H1 (cell line): Measurements from ENCODE around the gene RTTN. TPM values are rescaled to one million over a fixed set of nuclear protein-coding genes. Genes with fewer than 3 reads are reported as not detected.

Experiments
- CTCF ChIA-PET: fragments of 300-600 bp; sonication (Branson Sonifier 250); formaldehyde crosslinking; loops from one replicate; lab custom pipeline; 2021; ENCODE audit not compliant: partially characterized antibody; lab: Charles Lee
- POLR2A ChIA-PET: fragments of 300-600 bp; sonication (Branson Sonifier 250); formaldehyde crosslinking; loops from one replicate; lab custom pipeline; 2021; ENCODE audit warnings: inconsistent platforms; ENCODE audit not compliant: partially characterized antibody; lab: Charles Lee
- DNase-seq, 2 experiments: peaks; one replicate each; pipeline versions ENCODE4 v3.0.0 to v3.0.0-alpha.2; 2010 to 2022; ENCODE audit warnings: low spot score in 2 of 2, low read depth in 1 of 2, mixed read lengths in 1 of 2
- FAIRE-seq: peaks from 2 replicates; lab custom pipeline; 2011; peaks lifted over from hg19 to GRCh38; lab: Jason Lieb, UNC
- H2AFZ ChIP-seq: 2 replicates; pipeline ENCODE4 v1.8.1; 2012; ENCODE audit warnings: low read length, inconsistent platforms
- H2AK5ac ChIP-seq: 2 replicates; pipeline ENCODE4 v1.6.1; 2013; ENCODE audit warnings: low read depth, low read length
- H2BK120ac ChIP-seq: replicated peaks from 2 replicates; pipeline ENCODE3; 2013; ENCODE audit warnings: low read depth, low read length, inconsistent platforms
- H2BK12ac ChIP-seq: 2 replicates; pipeline ENCODE4 v1.6.1; 2013; ENCODE audit warnings: low read depth, low read length
- H2BK15ac ChIP-seq: 2 replicates; pipeline ENCODE4 v1.6.1; 2013; ENCODE audit warnings: low read length
- H2BK20ac ChIP-seq: 2 replicates; pipeline ENCODE4 v1.6.1; 2013; ENCODE audit warnings: low read length
- H2BK5ac ChIP-seq: 2 replicates; pipeline ENCODE4 v1.6.1; 2013; ENCODE audit warnings: low read depth, low read length
- H3K14ac ChIP-seq: 2 replicates; pipeline ENCODE4 v1.6.1; 2013; ENCODE audit warnings: inconsistent platforms; ENCODE audit not compliant: insufficient read length
- H3K18ac ChIP-seq: 2 replicates; pipeline ENCODE4 v1.6.1; 2013; ENCODE audit warnings: low read length; ENCODE audit errors: extremely low read depth
- H3K23ac ChIP-seq: 2 replicates; pipeline ENCODE4 v1.6.1; 2013; ENCODE audit warnings: inconsistent platforms; ENCODE audit not compliant: insufficient read length
- H3K23me2 ChIP-seq: 2 replicates; pipeline ENCODE4 v1.6.1; 2013; ENCODE audit warnings: low read depth, low read length
- H3K27ac ChIP-seq: 2 replicates; pipeline ENCODE4 v1.6.1; 2011; ENCODE audit warnings: low read depth, low read length, inconsistent platforms
- H3K27me3 ChIP-seq, 4 experiments: replicated peaks in 1 of 4; 1 replicate in 1 of 4; 2 replicates in 3 of 4; pipeline versions ENCODE4 v1.6.1 to v1.8.1; 2011 to 2013; ENCODE audit warnings: low read length in 3 of 4, mild to moderate bottlenecking in 3 of 4, inconsistent platforms in 2 of 4, mixed read lengths in 2 of 4, moderate library complexity in 1 of 4; ENCODE audit not compliant: control insufficient read depth in 3 of 4, insufficient read depth in 3 of 4; ENCODE audit errors: extremely low read depth in 1 of 4
- H3K36me3 ChIP-seq, 4 experiments: 2 replicates each; pipeline versions ENCODE4 v1.6.1 to v1.8.1; 2011 to 2013; ENCODE audit warnings: mild to moderate bottlenecking in 4 of 4, low read length in 3 of 4, moderate library complexity in 2 of 4, control low read depth in 1 of 4, inconsistent platforms in 1 of 4; ENCODE audit not compliant: insufficient read depth in 4 of 4, control insufficient read depth in 2 of 4
- H3K4ac ChIP-seq: replicated peaks from 2 replicates; pipeline ENCODE3; 2013; ENCODE audit warnings: low read length, low read depth, mixed read lengths, inconsistent platforms; ENCODE audit not compliant: insufficient read length
- H3K4me1 ChIP-seq, 4 experiments: replicated peaks in 1 of 4; 1 replicate in 1 of 4; 2 replicates in 3 of 4; pipeline versions ENCODE4 v1.6.1 to v1.8.1; 2011 to 2013; ENCODE audit warnings: low read length in 3 of 4, inconsistent platforms in 2 of 4, mixed read lengths in 1 of 4; ENCODE audit not compliant: insufficient read depth in 4 of 4, control insufficient read depth in 3 of 4
- H3K4me2 ChIP-seq, 2 experiments: 2 replicates each; pipeline versions ENCODE4 v1.6.1 to v1.8.1; 2011 to 2013; ENCODE audit warnings: low read depth in 2 of 2, low read length in 2 of 2, control low read depth in 1 of 2, inconsistent platforms in 1 of 2, mild to moderate bottlenecking in 1 of 2; ENCODE audit not compliant: insufficient read depth in 1 of 2
- H3K4me3 ChIP-seq, 4 experiments: fragments of 200-600, 300-600 bp in 1 of 4; sonication (generic), shearing (Covaris generic), sonication (Bioruptor Twin) in 1 of 4; 2 replicates each; pipeline versions ENCODE4 v1.5.1 to v1.8.1; 2011 to 2016; ENCODE audit warnings: low read length in 4 of 4, low read depth in 3 of 4, control low read depth in 2 of 4, inconsistent platforms in 2 of 4, mild to moderate bottlenecking in 2 of 4, mixed read lengths in 1 of 4, moderate library complexity in 1 of 4; ENCODE audit not compliant: insufficient read depth in 2 of 4; ENCODE audit errors: extremely low read depth in 1 of 4
- H3K56ac ChIP-seq: replicated peaks from 2 replicates; pipeline ENCODE3; 2013; ENCODE audit warnings: low read depth, mild to moderate bottlenecking, mixed read lengths, low read length, inconsistent platforms; ENCODE audit not compliant: insufficient read length
- H3K79me1 ChIP-seq: 2 replicates; pipeline ENCODE4 v1.6.1; 2013; ENCODE audit warnings: low read depth, low read length, control low read depth
- H3K79me2 ChIP-seq, 2 experiments: 2 replicates each; pipeline versions ENCODE4 v1.6.1 to v1.8.1; 2012 to 2013; ENCODE audit warnings: low read length in 2 of 2, mild to moderate bottlenecking in 2 of 2, inconsistent platforms in 1 of 2; ENCODE audit not compliant: insufficient read depth in 2 of 2, control insufficient read depth in 1 of 2
- H3K9ac ChIP-seq, 4 experiments: replicated peaks in 1 of 4; 1 replicate in 1 of 4; 2 replicates in 3 of 4; pipeline versions ENCODE4 v1.6.1 to v1.8.1; 2011 to 2013; ENCODE audit warnings: low read depth in 3 of 4, low read length in 3 of 4, control low read depth in 2 of 4, mild to moderate bottlenecking in 2 of 4, moderate library complexity in 2 of 4, inconsistent platforms in 1 of 4; ENCODE audit errors: extremely low read depth in 1 of 4
- H3K9me3 ChIP-seq, 2 experiments: 2 replicates each; pipeline versions ENCODE4 v1.6.1 to v1.8.1; 2012 to 2013; ENCODE audit warnings: mild to moderate bottlenecking in 2 of 2, moderate library complexity in 2 of 2, control low read depth in 1 of 2, inconsistent platforms in 1 of 2, low read depth in 1 of 2, low read length in 1 of 2, mixed read lengths in 1 of 2; ENCODE audit not compliant: insufficient read depth in 2 of 2
- H4K20me1 ChIP-seq, 2 experiments: replicated peaks in 1 of 2; 2 replicates each; pipeline versions ENCODE3 to v1.8.1; 2011 to 2013; ENCODE audit warnings: inconsistent platforms in 2 of 2, low read length in 2 of 2, mild to moderate bottlenecking in 1 of 2; ENCODE audit not compliant: insufficient read depth in 2 of 2, control insufficient read depth in 1 of 2
- H4K5ac ChIP-seq: 2 replicates; pipeline ENCODE4 v1.6.1; 2013; ENCODE audit warnings: low read length, low read depth, mixed read lengths, inconsistent platforms; ENCODE audit not compliant: insufficient read length
- H4K8ac ChIP-seq: 2 replicates; pipeline ENCODE4 v1.8.0; 2013; ENCODE audit warnings: mild to moderate bottlenecking, moderate library complexity, low read length, inconsistent platforms; ENCODE audit not compliant: insufficient read depth; ENCODE audit errors: extremely low read depth
- H4K91ac ChIP-seq: replicated peaks from 2 replicates; pipeline ENCODE3; 2013; ENCODE audit warnings: low read length, mixed read lengths, inconsistent platforms; ENCODE audit not compliant: insufficient read length
- CHD1 ChIP-seq: IDR thresholded peaks from 2 replicates; pipeline ENCODE4 v1.6.1; 2012; ENCODE audit warnings: low read depth, low read length, improper control_type of control experiment
- CTBP2 ChIP-seq: IDR thresholded peaks from 2 replicates; pipeline ENCODE4 v1.7.0; 2011; ENCODE audit warnings: borderline replicate concordance, mild to moderate bottlenecking, moderate library complexity, mixed read lengths, low read length; ENCODE audit not compliant: insufficient read depth, insufficient read length
- EP300 ChIP-seq, 2 experiments: IDR thresholded peaks; 1 replicate in 1 of 2; 2 replicates in 1 of 2; pipeline ENCODE4 v1.6.1; 2011 to 2012; ENCODE audit warnings: low read depth in 2 of 2, low read length in 2 of 2, mild to moderate bottlenecking in 2 of 2, borderline replicate concordance in 1 of 2, inconsistent platforms in 1 of 2, moderate library complexity in 1 of 2
- KDM1A ChIP-seq: fragments of 200-600, 300-600 bp; sonication (generic); IDR thresholded peaks from 2 replicates; pipeline ENCODE4 v1.7.1; 2016; ENCODE audit warnings: mild to moderate bottlenecking, low read length, borderline replicate concordance
- whole genome bisulfite sequencing, 2 experiments: shearing (Covaris generic) in 1 of 2; methylation state at CpG; one replicate each; pipeline versions ENCODE4 v1.1.6 to v1.1.7; 2013 to 2015; ENCODE audit warnings: low lambda C conversion rate in 2 of 2, mixed read lengths in 2 of 2, inconsistent platforms in 1 of 2, low coverage in 1 of 2, missing lambda C conversion rate in 1 of 2; ENCODE audit not compliant: insufficient replicate concordance in 2 of 2, insufficient coverage in 1 of 2, insufficient read length in 1 of 2; ENCODE audit errors: extremely low coverage in 1 of 2, missing lambda C conversion rate in 1 of 2; 5-methylcytosine and 5-hydroxymethylcytosine counted together
- polyA plus RNA-seq, 7 experiments: library from polyadenylated mRNA; depleted of rRNA in 3 of 7; stranded (reverse) in 5 of 7; unstranded in 2 of 7; fragments of >200 nt in 5 of 7; fragments of 200-250 nt in 2 of 7; gene quantifications; 1 replicate in 5 of 7; 2 replicates in 1 of 7; 4 replicates in 1 of 7; pipeline versions ENCODE4 v1.2.1 to v1.2.3, GENCODE V29; 2011 to 2013; ENCODE audit warnings: missing spikeins in 2 of 7, mixed read lengths in 2 of 7
- total RNA-seq: library from RNA; stranded (reverse); fragmentation: NEBNext Ultra II Directional; extraction: Animal tissue kit (Norgen Biotek cat#: 25700); gene quantifications from 2 replicates; pipeline ENCODE4 v1.2.1, GENCODE V29; 2021
- TF ChIP-seq, protein P1 (sequence below), 3 experiments: IDR thresholded peaks; 1 replicate in 2 of 3; 2 replicates in 1 of 3; pipeline versions ENCODE4 v1.5.1 to v1.6.1; 2011; ENCODE audit warnings: low read length in 3 of 3, mild to moderate bottlenecking in 3 of 3, inconsistent platforms in 2 of 3, low read depth in 1 of 3, moderate library complexity in 1 of 3; ENCODE audit not compliant: insufficient read depth in 1 of 3; ENCODE audit errors: control extremely low read depth in 1 of 3
- TF ChIP-seq, protein P2 (sequence below): IDR thresholded peaks from 2 replicates; pipeline ENCODE4 v1.6.1; 2011; ENCODE audit warnings: low read length, improper control_type of control experiment
- TF ChIP-seq, protein P3 (sequence below): IDR thresholded peaks from 2 replicates; pipeline ENCODE4 v1.6.1; 2012; ENCODE audit warnings: low read length, inconsistent platforms

Gene RTTN
- total and polyA plus RNA-seq, 2 of the 8 experiments (the other 6 are each of a cell fraction or from before 2014, with no cell fraction given) = 9.1 to 21.4 TPM

DNA sequence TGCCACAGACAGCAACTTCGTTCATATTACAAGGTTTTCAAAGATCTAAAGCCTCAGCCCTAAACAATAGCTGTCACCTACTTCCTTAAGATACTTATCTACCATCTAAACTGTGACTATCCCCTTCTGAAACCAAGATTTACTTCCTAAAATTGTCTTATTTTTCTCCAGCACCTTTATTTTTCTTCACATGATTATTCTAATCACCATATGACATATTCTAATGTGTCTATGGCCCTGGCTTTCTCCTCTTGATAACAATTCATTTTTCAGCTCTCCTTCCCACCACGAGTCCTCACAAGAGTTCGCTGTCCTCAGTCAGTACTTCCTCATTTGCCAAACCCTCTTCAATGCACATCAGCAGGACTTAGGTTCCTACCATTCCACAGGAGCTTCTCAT lies 53.9 kb downstream of the RTTN start:
- no peak overlapping the region for H2BK120ac ChIP-seq
- peaks cover 2% of the 10 kb centered on the region; the same call in 1 of the 2 replicates for H3K23me2 ChIP-seq
- H3K27me3 ChIP-seq = no peaks in the 10 kb centered on the region
- H3K23ac ChIP-seq = no peak overlapping the region
- H4K5ac ChIP-seq = no peak overlapping the region
- no peak overlapping the region for H2AFZ ChIP-seq
- H3K79me2 ChIP-seq = no peaks in the 10 kb centered on the region
- FAIRE-seq (no peak), DNase-seq (no peak)
- no peaks in the 10 kb centered on the region for H4K20me1 ChIP-seq
- WGBS, 2 experiments = 92% methylated on average over 3 of the region's 3 CpGs; no CpG with 5 or more reads in 1 of the 2 experiments
- CTCF ChIA-PET = interaction anchor here (0.7 to 1.6 kb wide), 4 partner anchors 12 to 302 kb away, joined by 3 to 6 read pairs (median 4); no protein-coding TSS in a partner anchor
- no peak overlapping the region for H3K4me2 ChIP-seq
- H3K4me1 ChIP-seq = no peaks in the 10 kb centered on the region
- H2AK5ac ChIP-seq = no peak overlapping the region
- H3K56ac ChIP-seq = no peak overlapping the region
- POLR2A ChIA-PET = no interaction called here
- no peak overlapping the region for H4K8ac ChIP-seq
- no peaks in the 10 kb centered on the region for H3K9me3 ChIP-seq
- no peak overlapping the region for H3K4ac ChIP-seq
- no peak overlapping the region for H4K91ac ChIP-seq
- H3K4me3 ChIP-seq = no peak overlapping the region
- no peak overlapping the region for H2BK5ac ChIP-seq
- H2BK15ac ChIP-seq = no peak overlapping the region
- H3K79me1 ChIP-seq = no peaks in the 10 kb centered on the region
- no peak overlapping the region for H3K27ac ChIP-seq
- H2BK20ac ChIP-seq = no peak overlapping the region
- peaks cover 0 to 3% (median 0%) of the 10 kb centered on the region in 4 experiments; a peak in 1 of 8 replicates for H3K36me3 ChIP-seq
- no peak overlapping the region for H3K14ac ChIP-seq
- H3K18ac ChIP-seq = no peak overlapping the region
- H2BK12ac ChIP-seq = no peak overlapping the region
- H3K9ac ChIP-seq = no peak overlapping the region
- no peak for TF ChIP-seq EP300 (IDR thresholded peaks at IDR 0.05; ENCODE audit: borderline replicate concordance in 1 of 2, low read depth in 2 of 2, low read length in 2 of 2)
- TF ChIP-seq KDM1A = no peak
- TF ChIP-seq, protein P1, sequence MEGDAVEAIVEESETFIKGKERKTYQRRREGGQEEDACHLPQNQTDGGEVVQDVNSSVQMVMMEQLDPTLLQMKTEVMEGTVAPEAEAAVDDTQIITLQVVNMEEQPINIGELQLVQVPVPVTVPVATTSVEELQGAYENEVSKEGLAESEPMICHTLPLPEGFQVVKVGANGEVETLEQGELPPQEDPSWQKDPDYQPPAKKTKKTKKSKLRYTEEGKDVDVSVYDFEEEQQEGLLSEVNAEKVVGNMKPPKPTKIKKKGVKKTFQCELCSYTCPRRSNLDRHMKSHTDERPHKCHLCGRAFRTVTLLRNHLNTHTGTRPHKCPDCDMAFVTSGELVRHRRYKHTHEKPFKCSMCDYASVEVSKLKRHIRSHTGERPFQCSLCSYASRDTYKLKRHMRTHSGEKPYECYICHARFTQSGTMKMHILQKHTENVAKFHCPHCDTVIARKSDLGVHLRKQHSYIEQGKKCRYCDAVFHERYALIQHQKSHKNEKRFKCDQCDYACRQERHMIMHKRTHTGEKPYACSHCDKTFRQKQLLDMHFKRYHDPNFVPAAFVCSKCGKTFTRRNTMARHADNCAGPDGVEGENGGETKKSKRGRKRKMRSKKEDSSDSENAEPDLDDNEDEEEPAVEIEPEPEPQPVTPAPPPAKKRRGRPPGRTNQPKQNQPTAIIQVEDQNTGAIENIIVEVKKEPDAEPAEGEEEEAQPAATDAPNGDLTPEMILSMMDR (IDR thresholded peaks at IDR 0.05; ENCODE audit: control extremely low read depth in 1 of 3, insufficient read depth in 1 of 3, low read depth in 1 of 3, low read length in 3 of 3) = no peak
- no peak for TF ChIP-seq CTBP2
- TF ChIP-seq, protein P2, sequence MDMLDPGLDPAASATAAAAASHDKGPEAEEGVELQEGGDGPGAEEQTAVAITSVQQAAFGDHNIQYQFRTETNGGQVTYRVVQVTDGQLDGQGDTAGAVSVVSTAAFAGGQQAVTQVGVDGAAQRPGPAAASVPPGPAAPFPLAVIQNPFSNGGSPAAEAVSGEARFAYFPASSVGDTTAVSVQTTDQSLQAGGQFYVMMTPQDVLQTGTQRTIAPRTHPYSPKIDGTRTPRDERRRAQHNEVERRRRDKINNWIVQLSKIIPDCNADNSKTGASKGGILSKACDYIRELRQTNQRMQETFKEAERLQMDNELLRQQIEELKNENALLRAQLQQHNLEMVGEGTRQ = no peak
- no peak for TF ChIP-seq CHD1
- TF ChIP-seq, protein P3, sequence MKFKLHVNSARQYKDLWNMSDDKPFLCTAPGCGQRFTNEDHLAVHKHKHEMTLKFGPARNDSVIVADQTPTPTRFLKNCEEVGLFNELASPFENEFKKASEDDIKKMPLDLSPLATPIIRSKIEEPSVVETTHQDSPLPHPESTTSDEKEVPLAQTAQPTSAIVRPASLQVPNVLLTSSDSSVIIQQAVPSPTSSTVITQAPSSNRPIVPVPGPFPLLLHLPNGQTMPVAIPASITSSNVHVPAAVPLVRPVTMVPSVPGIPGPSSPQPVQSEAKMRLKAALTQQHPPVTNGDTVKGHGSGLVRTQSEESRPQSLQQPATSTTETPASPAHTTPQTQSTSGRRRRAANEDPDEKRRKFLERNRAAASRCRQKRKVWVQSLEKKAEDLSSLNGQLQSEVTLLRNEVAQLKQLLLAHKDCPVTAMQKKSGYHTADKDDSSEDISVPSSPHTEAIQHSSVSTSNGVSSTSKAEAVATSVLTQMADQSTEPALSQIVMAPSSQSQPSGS = no peak
